Measurements from ENCODE around the gene C19orf67.

The C19orf67 gene

GRCh38 chr19:14081797-14082674 lies 3.5 kb downstream of the C19orf67 start:
- no peak for DNase-seq

GRCh38 chr19:14080887-14081796 lies 4.4 kb downstream of the C19orf67 start:
- DNase-seq, result peak; percentile 91

- DNase-seq, result no peak
Observed at GRCh38 chr19:14078411-14078810, 7.2 kb downstream of the C19orf67 start.

GRCh38 chr19:14073925-14074838 lies 11.4 kb downstream of the C19orf67 start:
- DNase-seq, result no peak

- DNase-seq, result peak; percentile 75
Observed at GRCh38 chr19:14073261-14073924, 12.2 kb downstream of the C19orf67 start.

GRCh38 chr19:14072535-14073260 lies 12.9 kb downstream of the C19orf67 start, which contains the start of gene MISP3:
Gene MISP3, plus strand, starts transcription at chr19:14072786. Its CDS starts 524 bp downstream, at chr19:14073310.
- peak; percentile 81 for DNase-seq

GRCh38 chr19:14070268-14071050 lies 15.1 kb downstream of the C19orf67 start:
- DNase-seq, result no peak

- DNase-seq, result no peak
Observed at GRCh38 chr19:14066134-14066533, 19.4 kb downstream of the C19orf67 start.

- no peak for DNase-seq
Observed at GRCh38 chr19:14063105-14063504, 22.5 kb downstream of the C19orf67 start.

- no peak for DNase-seq
Observed at GRCh38 chr19:14062558-14062855, 23.1 kb downstream of the C19orf67 start.

GRCh38 chr19:14061751-14062557 lies 23.6 kb downstream of the C19orf67 start, which contains the start of gene PALM3:
Gene PALM3, minus strand, starts transcription at chr19:14062076. Its CDS starts 96 bp downstream, at chr19:14061980.
- DNase-seq, result no peak

GRCh38 chr19:14061081-14061749 lies 24.4 kb downstream of the C19orf67 start:
- no peak for DNase-seq

GRCh38 chr19:14059652-14060155 lies 25.9 kb downstream of the C19orf67 start:
- DNase-seq, result no peak

- DNase-seq, result no peak
Observed at GRCh38 chr19:14059093-14059480, 26.5 kb downstream of the C19orf67 start.

- DNase-seq, result no peak
Observed at GRCh38 chr19:14058182-14059092, 27.1 kb downstream of the C19orf67 start.

- DNase-seq, result no peak
Observed at GRCh38 chr19:14056741-14057356, 28.7 kb downstream of the C19orf67 start.

GRCh38 chr19:14056069-14056666 lies 29.4 kb downstream of the C19orf67 start:
- no peak for DNase-seq

Measured in NCI-H510A (cell line).